ENCODE results near the gene OR5AK2. TPM values are rescaled to one million over a fixed set of nuclear protein-coding genes. Genes with fewer than 3 reads are reported as not detected.
"Not testable (repeated sequence)": the region's sequence is repeated elsewhere in the genome, so short reads cannot be mapped to it uniquely, and the experiment has no call there.

Gene OR5AK2, protein sequence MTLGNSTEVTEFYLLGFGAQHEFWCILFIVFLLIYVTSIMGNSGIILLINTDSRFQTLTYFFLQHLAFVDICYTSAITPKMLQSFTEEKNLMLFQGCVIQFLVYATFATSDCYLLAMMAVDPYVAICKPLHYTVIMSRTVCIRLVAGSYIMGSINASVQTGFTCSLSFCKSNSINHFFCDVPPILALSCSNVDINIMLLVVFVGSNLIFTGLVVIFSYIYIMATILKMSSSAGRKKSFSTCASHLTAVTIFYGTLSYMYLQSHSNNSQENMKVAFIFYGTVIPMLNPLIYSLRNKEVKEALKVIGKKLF
- total RNA-seq (ENCODE audit: insufficient read depth, low replicate concordance) = 6.0 TPM

DNA sequence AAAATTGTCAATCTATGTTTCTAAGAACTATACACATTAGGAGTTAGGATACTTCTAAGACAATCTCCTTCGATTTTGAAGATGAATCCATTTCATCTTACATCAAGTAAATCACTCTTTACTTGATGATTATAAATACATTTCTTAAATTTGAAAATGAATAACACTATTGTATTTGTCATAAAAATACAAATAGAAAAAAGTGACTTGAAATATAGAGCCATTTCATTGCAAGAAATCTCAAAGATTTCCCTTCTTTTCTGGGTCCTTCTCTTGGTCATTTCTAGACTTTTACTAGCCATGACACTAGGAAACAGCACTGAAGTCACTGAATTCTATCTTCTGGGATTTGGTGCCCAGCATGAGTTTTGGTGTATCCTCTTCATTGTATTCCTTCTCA lies at the start of gene OR5AK2:
OR5AK2 (plus strand) TSS at position 301 of the 400 bp plus-strand sequence; CDS start at position 301, 0 bp downstream.
- DNase-seq (ENCODE audit: low spot score) = no peak

DNA sequence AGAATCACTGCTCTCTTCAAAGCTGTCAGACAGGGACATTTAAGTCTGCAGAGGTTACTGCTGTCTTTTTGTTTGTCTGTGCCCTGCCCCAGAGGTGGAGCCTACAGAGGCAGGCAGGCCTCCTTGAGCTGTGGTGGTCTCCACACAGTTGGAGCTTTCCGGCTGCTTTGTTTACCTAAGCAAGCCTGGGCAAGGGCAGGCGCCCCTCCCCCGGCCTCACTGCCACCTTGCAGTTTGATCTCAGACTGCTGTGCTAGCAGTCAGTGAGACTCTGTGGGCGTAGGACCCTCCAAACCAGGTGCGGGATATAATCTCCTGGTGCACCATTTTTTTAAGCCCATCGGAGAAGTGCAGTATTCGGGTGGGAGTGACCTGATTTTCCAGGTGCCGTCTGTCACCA lies 43.2 kb upstream of the OR5AK2 start:
- not testable (repeated sequence) for DNase-seq (ENCODE audit: low spot score)

DNA sequence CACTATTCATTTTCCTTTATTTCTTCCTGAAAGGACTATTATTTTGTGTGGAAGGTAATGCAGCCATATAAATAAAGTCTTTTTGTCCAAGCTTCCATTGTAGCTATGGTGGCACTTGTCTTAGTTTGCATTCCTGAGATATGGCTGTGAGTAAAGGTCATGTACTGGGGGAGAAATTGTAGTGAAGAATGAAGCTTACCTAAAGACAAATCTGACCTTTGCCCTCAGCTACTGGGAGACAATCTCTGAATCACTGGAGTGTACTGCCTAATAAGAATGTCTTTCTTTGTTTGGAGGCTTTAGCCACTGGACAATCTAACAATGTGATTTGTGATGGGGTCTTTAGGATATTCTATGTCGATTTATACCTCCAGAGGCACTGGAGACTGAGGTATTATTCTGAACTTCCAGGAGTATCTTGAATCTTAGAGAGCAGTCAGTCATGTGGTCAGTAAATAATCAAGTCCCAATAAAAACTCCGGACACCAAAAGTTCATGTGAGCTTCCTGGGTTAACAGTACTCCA lies 39.7 kb upstream of the OR5AK2 start:
- DNase-seq (ENCODE audit: low spot score) = no peak

DNA sequence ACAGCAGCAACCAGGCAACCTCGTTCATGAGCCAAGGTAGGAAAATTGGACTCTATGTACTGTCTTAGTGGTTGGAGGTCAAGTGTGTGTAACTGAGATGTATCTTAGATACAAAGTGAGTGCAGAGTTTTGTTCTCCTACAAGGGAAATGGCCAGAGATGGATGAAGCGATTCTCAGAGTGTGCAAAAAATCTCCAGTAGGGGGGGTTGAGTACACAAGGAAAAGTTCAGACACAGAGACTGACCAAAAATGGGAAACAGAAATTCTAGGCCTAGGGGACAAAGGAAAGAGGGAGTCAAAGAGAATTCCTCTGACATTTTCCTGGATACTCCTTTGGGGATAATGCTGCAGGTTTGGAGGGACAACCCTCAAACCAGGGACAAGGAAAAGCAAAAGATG lies 38.2 kb upstream of the OR5AK2 start:
- DNase-seq (ENCODE audit: low spot score) = no peak

DNA sequence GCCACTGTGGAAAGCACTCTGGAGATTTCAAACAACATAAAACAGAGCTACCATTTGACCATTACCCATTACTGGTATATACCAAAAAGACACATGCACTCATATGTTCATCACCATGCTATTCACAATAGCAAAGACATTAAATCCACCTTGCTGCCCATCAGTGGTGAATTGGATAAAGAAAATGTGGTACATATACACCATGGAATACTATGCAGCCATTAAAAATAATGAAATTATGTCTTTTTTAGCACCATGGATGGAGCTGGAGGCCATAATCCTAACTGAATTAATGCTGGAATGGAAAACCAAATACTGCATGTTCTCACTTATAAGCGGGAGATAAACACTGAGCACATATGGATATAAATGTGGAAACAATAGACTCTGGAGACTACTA lies 34.8 kb upstream of the OR5AK2 start:
- not testable (repeated sequence) for DNase-seq (ENCODE audit: low spot score)

DNA sequence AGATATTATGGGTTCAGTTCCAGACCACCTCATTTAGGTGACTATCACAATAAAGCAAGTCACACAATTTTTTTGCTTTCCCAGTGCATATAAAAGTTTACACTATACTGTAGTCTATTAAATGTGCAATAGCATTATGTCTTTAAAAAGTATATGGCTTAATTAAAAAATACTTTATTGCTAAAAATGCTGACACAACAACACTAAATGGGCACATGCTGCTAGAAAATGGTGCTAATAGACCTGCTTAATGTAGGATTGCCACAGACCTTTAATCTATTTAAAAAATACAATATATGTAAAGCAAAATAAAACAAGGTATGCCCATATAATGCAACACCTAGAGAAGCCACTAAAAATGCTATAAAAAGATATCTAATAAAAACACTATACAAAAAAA lies 27.1 kb upstream of the OR5AK2 start:
- DNase-seq (ENCODE audit: low spot score) = no peak

DNA sequence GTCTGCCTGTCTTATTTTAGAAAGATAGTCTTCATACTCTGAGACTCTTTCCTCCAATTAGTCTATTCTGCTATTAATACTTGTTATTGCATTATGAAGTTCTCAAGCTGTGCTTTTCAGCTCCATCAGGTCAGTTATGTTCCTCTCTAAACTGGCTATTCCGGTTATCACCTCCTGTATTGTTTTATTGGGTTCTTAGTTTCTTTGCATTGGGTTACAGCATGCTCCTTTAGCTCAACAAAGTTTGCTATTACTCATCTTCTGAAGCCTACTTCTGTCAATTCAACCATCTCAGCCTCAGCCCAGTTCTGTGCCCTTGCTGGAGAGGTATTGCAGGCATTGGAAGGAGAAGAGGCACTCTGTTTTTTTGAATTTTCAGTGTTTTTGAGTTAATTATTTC lies 21.0 kb upstream of the OR5AK2 start:
- no peak for DNase-seq (ENCODE audit: low spot score)

DNA sequence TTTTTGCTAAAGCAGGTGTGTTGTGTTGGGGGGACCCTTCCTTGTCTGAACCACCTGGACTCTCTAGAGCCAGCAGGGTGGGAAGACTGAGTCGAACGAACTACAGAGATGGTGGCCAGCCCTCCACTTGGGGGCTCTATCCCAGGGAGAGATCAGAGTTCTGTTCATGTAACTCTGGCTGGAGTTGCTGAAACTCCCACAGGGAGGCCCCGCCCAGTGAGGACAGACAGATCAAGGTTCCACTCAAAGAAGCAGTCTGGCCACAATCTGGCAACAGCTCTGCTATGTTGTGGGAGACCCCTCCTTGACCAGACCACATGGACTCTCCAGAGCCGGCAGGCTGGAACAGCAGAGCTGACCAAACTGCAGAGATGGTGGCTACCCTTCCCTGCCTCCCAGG lies 20.2 kb upstream of the OR5AK2 start:
- no peak for DNase-seq (ENCODE audit: low spot score)

DNA sequence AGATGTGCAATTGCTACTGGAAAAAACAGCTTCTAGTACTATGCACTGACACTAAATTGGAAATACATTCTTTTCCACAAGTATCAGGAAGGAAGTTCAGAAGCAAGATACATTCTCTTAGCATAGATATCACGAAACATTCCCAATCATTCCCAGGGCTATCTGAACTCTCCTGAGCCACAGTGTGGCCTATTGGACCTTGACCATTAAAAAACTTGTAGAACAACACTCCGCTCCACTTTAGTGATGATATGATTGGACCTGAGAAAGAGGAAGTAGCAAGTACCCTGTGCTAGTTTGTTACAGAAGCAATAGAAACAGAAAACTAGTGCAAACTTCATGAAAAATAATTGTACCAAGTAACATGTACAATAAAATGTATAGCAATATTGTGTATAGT lies 11.4 kb upstream of the OR5AK2 start:
- DNase-seq (ENCODE audit: low spot score) = no peak

DNA sequence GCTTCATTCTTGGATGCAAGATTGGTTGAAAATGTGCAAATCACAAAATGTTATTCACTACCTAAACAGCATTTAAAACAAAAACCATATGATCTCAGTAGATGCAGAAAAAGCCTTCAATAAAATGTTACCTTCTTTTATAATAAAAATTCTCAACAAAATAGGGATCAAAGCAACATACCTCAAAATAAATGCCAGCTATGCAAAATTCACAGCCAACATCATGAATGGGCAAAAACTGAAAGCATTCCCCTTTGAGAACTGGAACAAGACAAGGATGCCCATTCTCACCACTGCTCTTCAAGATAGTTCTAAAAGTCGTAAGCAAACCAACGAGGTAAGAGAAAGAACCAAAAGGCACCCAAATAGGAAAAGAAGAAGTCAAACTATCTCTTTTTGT lies 2.0 kb downstream of the OR5AK2 start:
- DNase-seq (ENCODE audit: low spot score) = no peak

DNA sequence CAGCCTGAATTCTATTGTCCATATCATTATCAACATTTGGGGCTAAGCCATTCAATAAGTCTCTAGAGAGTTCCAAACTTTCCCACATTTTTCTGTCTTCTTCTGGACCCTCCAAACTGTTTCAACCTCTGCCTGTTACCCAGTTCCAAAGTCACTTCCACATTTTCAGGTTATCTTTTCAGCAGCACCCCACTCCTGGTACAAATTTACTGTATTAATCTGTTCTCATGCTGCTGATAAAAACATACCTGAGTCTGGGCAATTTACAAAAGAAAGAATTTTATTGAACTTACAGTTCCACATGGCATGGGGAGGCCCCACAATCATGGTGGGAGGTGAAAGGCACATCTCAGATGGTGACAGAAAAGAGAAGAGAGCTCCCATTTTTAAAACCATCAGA lies 5.8 kb downstream of the OR5AK2 start:
- no peak for DNase-seq (ENCODE audit: low spot score)

DNA sequence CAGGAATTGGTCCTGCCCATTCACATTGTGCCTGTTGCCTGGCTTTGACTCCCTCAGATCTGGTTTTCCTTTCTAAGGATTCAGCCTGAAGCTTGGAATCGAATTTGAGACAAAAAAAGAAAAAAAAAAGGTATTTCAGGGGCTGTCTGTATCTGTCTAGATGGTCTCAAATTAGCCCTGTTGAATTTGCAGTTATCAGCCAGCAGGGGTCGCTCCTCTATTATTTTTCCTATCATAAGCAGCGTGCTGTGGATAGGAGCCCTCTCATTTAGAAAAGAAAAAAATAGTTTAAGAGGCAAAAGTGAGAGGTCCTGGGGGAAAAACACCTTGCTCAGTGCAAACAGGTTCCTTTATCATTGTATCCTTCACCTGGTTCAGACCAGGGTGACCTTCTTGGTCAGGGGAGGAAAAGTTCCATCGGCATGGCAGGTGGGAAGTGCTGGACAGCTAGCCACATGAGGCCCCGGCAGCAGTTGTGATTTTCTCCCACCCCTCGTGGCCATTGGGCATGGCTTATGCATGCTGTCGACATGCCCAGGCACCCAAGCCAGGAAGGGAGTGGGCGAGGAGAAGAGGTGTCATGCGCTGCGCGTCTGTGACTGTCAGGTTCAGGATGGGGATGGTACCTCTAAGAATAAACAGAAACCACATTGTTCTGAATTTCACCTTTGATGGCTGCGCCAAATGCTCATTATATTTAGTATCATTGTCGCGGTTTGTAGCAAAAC lies 13.1 kb downstream of the OR5AK2 start:
- no peak for DNase-seq (ENCODE audit: low spot score)

DNA sequence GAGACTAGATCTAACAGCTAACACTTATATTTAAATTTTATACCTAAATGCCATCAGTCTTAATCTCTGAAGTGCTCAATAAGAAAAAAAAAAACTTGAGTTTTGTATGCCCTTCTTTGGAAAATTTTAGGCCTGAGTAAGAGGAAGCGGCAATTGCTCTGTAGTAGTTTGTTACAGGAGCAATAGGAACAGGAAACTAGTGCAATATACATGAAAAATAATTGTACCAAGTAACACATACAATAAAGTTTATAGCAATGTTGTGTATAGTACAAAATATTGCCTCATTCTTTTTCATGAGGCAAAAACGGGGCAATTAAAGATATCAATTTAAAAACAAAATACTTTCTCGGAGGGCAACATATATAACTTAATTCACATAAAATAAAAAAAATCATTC lies 19.7 kb downstream of the OR5AK2 start:
- DNase-seq (ENCODE audit: low spot score) = no peak

DNA sequence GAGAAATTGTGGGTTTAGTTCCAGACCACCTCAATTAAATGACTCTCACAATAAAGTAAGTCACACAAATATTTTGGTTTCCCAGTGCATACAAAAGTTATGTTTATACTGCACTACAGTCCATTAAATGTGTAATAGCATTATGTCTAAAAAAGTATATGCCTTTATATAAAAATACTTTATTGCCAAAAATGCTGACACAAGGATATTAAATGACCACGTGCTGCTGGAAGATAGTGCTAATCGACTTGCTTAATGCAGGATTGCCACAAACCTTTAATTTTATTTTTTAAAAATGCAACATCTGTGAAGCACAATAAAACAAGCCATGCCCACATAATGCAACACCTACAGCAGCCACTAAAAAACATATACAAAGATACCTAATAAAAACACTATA lies 27.0 kb downstream of the OR5AK2 start:
- DNase-seq (ENCODE audit: low spot score) = no peak

DNA sequence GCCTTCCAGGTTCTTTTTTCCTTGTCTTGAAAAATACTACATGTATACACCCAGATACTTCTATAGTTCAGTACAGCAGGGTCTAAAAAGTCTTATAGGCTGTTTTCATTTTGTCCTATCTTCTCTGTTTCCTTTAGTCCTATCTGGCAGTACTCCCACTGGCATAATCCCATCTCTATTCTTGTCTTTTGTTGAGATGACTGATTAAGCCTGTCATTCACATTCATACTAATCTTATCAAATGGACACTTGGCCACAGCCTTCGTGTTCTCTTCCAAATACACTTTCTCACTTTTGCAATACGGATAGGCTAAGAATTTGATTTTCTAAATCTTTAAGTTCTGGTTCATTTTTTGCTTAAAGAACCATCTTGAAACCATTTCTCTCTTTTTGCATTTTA lies 42.8 kb downstream of the OR5AK2 start:
- DNase-seq (ENCODE audit: low spot score) = no peak

Other genes starting within 250 kb of the OR5AK2 start
- 1.2 TPM for gene OR9G4, start 240.2 kb upstream of the OR5AK2 start, total RNA-seq (ENCODE audit: insufficient read depth, low replicate concordance)
- gene LRRC55, start 193.0 kb downstream of the OR5AK2 start, total RNA-seq (ENCODE audit: insufficient read depth, low replicate concordance) = 1.2 TPM
- 1.7 TPM for gene APLNR, start 248.3 kb downstream of the OR5AK2 start, total RNA-seq (ENCODE audit: insufficient read depth, low replicate concordance)

Measured in umbilical cord (tissue), 2 donors.